GM23338 (cell line): ENCODE results near the gene TNNC1. TPM values are rescaled to one million over a fixed set of nuclear protein-coding genes. Genes with fewer than 3 reads are reported as not detected.
A peak's percentile ranks its signal among the peaks of the same experiment; 100 is the strongest.

ENCODE experiments used
- ATAC-seq: fragments of 200-7000 bp; cut with Tn5 transposase; 3 replicates; pipeline ENCODE4 v1.9.1; 2020
- DNase-seq: peaks from one replicate; pipeline ENCODE4 v3.0.0-alpha.2; 2015; ENCODE audit warnings: low spot score
- H2AFZ ChIP-seq: fragments of 200-600 bp; sonication (generic); 2 replicates; pipeline ENCODE4 v1.8.0; 2016; ENCODE audit warnings: antibody characterized with exemption, mild to moderate bottlenecking, moderate library complexity
- H3F3A ChIP-seq: fragments of 200-600 bp; sonication (generic); replicated peaks from 2 replicates; pipeline ENCODE4 v1.8.0; 2017; ENCODE audit warnings: antibody characterized with exemption, mixed run types, low read depth
- H3K27ac ChIP-seq: fragments of 200-600 bp; sonication (generic); 2 replicates; pipeline ENCODE4 v1.6.1; 2016; ENCODE audit warnings: low read depth
- H3K27me3 ChIP-seq: fragments of 200-600 bp; sonication (generic); 2 replicates; pipeline ENCODE4 v1.8.0; 2016; ENCODE audit warnings: mild to moderate bottlenecking, mixed run types, moderate library complexity; ENCODE audit not compliant: insufficient read depth
- H3K36me3 ChIP-seq: fragments of 200-600 bp; sonication (generic); 2 replicates; pipeline ENCODE4 v1.8.0; 2016; ENCODE audit warnings: mild to moderate bottlenecking; ENCODE audit not compliant: insufficient read depth
- H3K4me1 ChIP-seq: fragments of 200-600 bp; sonication (generic); 2 replicates; pipeline ENCODE4 v1.8.0; 2016; ENCODE audit warnings: mild to moderate bottlenecking, moderate library complexity; ENCODE audit not compliant: insufficient read depth
- H3K4me2 ChIP-seq: fragments of 200-600 bp; sonication (generic); 2 replicates; pipeline ENCODE4 v1.7.1; 2017; ENCODE audit warnings: mixed run types
- H3K4me3 ChIP-seq: fragments of 200-600 bp; sonication (generic); 2 replicates; pipeline ENCODE4 v1.6.1; 2016; ENCODE audit warnings: mixed run types
- H3K79me2 ChIP-seq: fragments of 200-600 bp; sonication (generic); replicated peaks from 2 replicates; pipeline ENCODE4 v1.8.0; 2017; ENCODE audit warnings: mild to moderate bottlenecking; ENCODE audit not compliant: insufficient read depth
- H3K9me2 ChIP-seq: fragments of 200-600 bp; sonication (generic); 2 replicates; pipeline ENCODE4 v1.8.0; 2017; ENCODE audit not compliant: insufficient read depth
- H4K20me1 ChIP-seq: fragments of 200-600 bp; sonication (generic); replicated peaks from 2 replicates; pipeline ENCODE4 v1.8.0; 2017; ENCODE audit warnings: mild to moderate bottlenecking; ENCODE audit not compliant: insufficient read depth
- H3K27ac Mint-ChIP-seq: 2 replicates; pipeline ENCODE4 v1.8.0; 2020; ENCODE audit warnings: inconsistent platforms, mild to moderate bottlenecking, moderate library complexity, mixed read lengths
- H3K27me3 Mint-ChIP-seq: 3 replicates; pipeline ENCODE4 v1.8.0; 2022; ENCODE audit warnings: low read depth, mild to moderate bottlenecking, moderate library complexity, mixed read lengths, inconsistent platforms; ENCODE audit not compliant: insufficient read depth, poor library complexity
- H3K36me3 Mint-ChIP-seq: 3 replicates; pipeline ENCODE4 v1.8.0; 2021; ENCODE audit warnings: low read depth, mild to moderate bottlenecking, inconsistent platforms, moderate library complexity, mixed read lengths
- H3K4me1 Mint-ChIP-seq: 3 replicates; pipeline ENCODE4 v1.8.0; 2020; ENCODE audit warnings: mild to moderate bottlenecking, inconsistent platforms, mixed read lengths
- H3K4me3 Mint-ChIP-seq: 3 replicates; pipeline ENCODE4 v1.8.0; 2021; ENCODE audit warnings: moderate library complexity, mild to moderate bottlenecking, inconsistent platforms, mixed read lengths
- H3K9me3 Mint-ChIP-seq: 3 replicates; pipeline ENCODE4 v1.8.0; 2020; ENCODE audit warnings: moderate library complexity, mild to moderate bottlenecking, inconsistent platforms, mixed read lengths
- CREB1 ChIP-seq: fragments of 250-450 bp; sonication (Bioruptor Pico); IDR thresholded peaks from 2 replicates; pipeline ENCODE4 v1.5.0; 2020; ENCODE audit warnings: low read depth, mild to moderate bottlenecking, moderate library complexity
- CTCF ChIP-seq, 2 experiments: fragments of 200-600 bp in 1 of 2; sonication (generic) in 1 of 2; conservative IDR thresholded peaks; 2 replicates each; pipeline versions ENCODE4 v1.5.1 to v1.6.1; 2016 to 2017; ENCODE audit warnings: antibody characterized with exemption in 2 of 2, low read depth in 2 of 2, mild to moderate bottlenecking in 2 of 2, moderate library complexity in 1 of 2
- ETS1 ChIP-seq: IDR thresholded peaks from 2 replicates; pipeline ENCODE4 v1.6.1; 2016; ENCODE audit warnings: antibody characterized with exemption
- EZH2 ChIP-seq: fragments of 200-600 bp; sonication (generic); IDR thresholded peaks from one replicate; pipeline ENCODE4 v1.8.0; 2017; ENCODE audit warnings: antibody characterized with exemption, mild to moderate bottlenecking, low read depth; ENCODE audit not compliant: unreplicated experiment
- EZH2phosphoT487 ChIP-seq: fragments of 200-600 bp; sonication (generic); IDR thresholded peaks from one replicate; pipeline ENCODE4 v1.8.1; 2018; ENCODE audit warnings: antibody characterized with exemption; ENCODE audit not compliant: unreplicated experiment
- JUNB ChIP-seq: IDR thresholded peaks from one replicate; pipeline ENCODE4 v1.6.1; 2016; ENCODE audit warnings: antibody characterized with exemption; ENCODE audit not compliant: unreplicated experiment
- NANOG ChIP-seq: IDR thresholded peaks from 2 replicates; pipeline ENCODE4 v1.6.1; 2016; ENCODE audit warnings: antibody characterized with exemption, borderline replicate concordance
- POLR2AphosphoS5 ChIP-seq: IDR thresholded peaks from 2 replicates; pipeline ENCODE4 v1.6.1; 2016; ENCODE audit warnings: antibody characterized with exemption, low read depth
- REST ChIP-seq: IDR thresholded peaks from one replicate; pipeline ENCODE4 v1.6.1; 2018; ENCODE audit warnings: antibody characterized with exemption; ENCODE audit not compliant: unreplicated experiment
- STAT1 ChIP-seq: IDR thresholded peaks from one replicate; pipeline ENCODE4 v1.6.1; 2016; ENCODE audit warnings: antibody characterized with exemption; ENCODE audit not compliant: unreplicated experiment
- polyA plus RNA-seq: library from polyadenylated mRNA; unstranded; fragments of >200 nt; fragmentation: Nextera tagmentation; extraction: Ambion mirVana; gene quantifications from 2 replicates; pipeline ENCODE4 v1.2.1, GENCODE V29; 2016
- total RNA-seq: library from RNA; depleted of rRNA; stranded (reverse); fragments of >200 nt; shearing (Covaris generic); gene quantifications from 2 replicates; pipeline ENCODE4 v1.2.3, GENCODE V29; 2014

The TNNC1 gene
- total and polyA plus RNA-seq, 2 experiments from 2014 or later: 6.5 to 6.9 TPM

GRCh38 chr3:52429031-52429430 lies 24.8 kb downstream of the TNNC1 start:
- H3K4me1 Mint-ChIP-seq: peaks cover 6% of the 10 kb centered on the region
- no peak for DNase-seq
- H3K4me1 ChIP-seq: no peaks in the 10 kb centered on the region
- no peaks in the 10 kb centered on the region for H3K9me2 ChIP-seq
- no peak overlapping the region for H3K4me2 ChIP-seq
- peak overlapping the region; percentile 60; the same call in 1 of the 2 replicates for H2AFZ ChIP-seq
- no peak for ATAC-seq
- no peaks in the 10 kb centered on the region for H3K36me3 Mint-ChIP-seq
- no peak overlapping the region for H3K4me3 Mint-ChIP-seq
- no peak overlapping the region for H3K4me3 ChIP-seq
- no peaks in the 10 kb centered on the region for H3K36me3 ChIP-seq
- H3F3A ChIP-seq: no peaks in the 10 kb centered on the region
- H3K9me3 Mint-ChIP-seq: no peaks in the 10 kb centered on the region
- H3K27ac Mint-ChIP-seq: no peak overlapping the region
- H3K27me3 ChIP-seq: no peaks in the 10 kb centered on the region
- no peak overlapping the region for H3K27ac ChIP-seq
- H3K27me3 Mint-ChIP-seq: peaks cover 3% of the 10 kb centered on the region
- no peak for TF ChIP-seq REST
- no peak for TF ChIP-seq STAT1
- no peak for TF ChIP-seq NANOG
- TF ChIP-seq EZH2phosphoT487: no peak
- no peak for TF ChIP-seq EZH2
- TF ChIP-seq JUNB: no peak
- TF ChIP-seq CTCF (conservative IDR thresholded peaks at IDR 0.05; ENCODE audit: low read depth in 2 of 2): no peak
- no peak for TF ChIP-seq CREB1 (CRISPR knock-in tag)
- TF ChIP-seq POLR2AphosphoS5: no peak
- H4K20me1 ChIP-seq: no peaks in the 10 kb centered on the region
- H3K79me2 ChIP-seq: no peaks in the 10 kb centered on the region

- peak; percentile 75 for DNase-seq
- Histone ChIP-seq H3K27ac (no peak overlapping the region), H3K36me3 (no peaks in the 10 kb centered on the region), H3K9me2 (no peaks in the 10 kb centered on the region), H3K4me1 (0 out of 2 replicates have a peak, but pooled peaks cover 2% of the 10 kb centered on the region), H3K4me3 (no peak overlapping the region), H4K20me1 (no peaks in the 10 kb centered on the region), H2AFZ (peak overlapping the region; percentile 60; the same call in 1 of the 2 replicates), H3K79me2 (no peaks in the 10 kb centered on the region), H3F3A (no peaks in the 10 kb centered on the region), H3K27me3 (no peaks in the 10 kb centered on the region), H3K4me2 (no peak overlapping the region)
- Mint-ChIP-seq H3K27me3 (peaks cover 3% of the 10 kb centered on the region), H3K4me1 (peaks cover 8% of the 10 kb centered on the region), H3K27ac (no peak overlapping the region), H3K9me3 (no peaks in the 10 kb centered on the region), H3K36me3 (no peaks in the 10 kb centered on the region), H3K4me3 (no peak overlapping the region)
- ATAC-seq: peak; percentile 92
- TF ChIP-seq STAT1 (no peak), REST (no peak), ETS1 (no peak), EZH2phosphoT487 (no peak), JUNB (no peak), CTCF (conservative IDR thresholded peaks at IDR 0.05; ENCODE audit: low read depth in 2 of 2) (peak; percentile 86 to 89)
These were observed 25.5 kb downstream of the TNNC1 start for GRCh38 chr3:52428151-52429005.
